Measurements from ENCODE around the gene ERC1.

The ERC1 gene

DNA sequence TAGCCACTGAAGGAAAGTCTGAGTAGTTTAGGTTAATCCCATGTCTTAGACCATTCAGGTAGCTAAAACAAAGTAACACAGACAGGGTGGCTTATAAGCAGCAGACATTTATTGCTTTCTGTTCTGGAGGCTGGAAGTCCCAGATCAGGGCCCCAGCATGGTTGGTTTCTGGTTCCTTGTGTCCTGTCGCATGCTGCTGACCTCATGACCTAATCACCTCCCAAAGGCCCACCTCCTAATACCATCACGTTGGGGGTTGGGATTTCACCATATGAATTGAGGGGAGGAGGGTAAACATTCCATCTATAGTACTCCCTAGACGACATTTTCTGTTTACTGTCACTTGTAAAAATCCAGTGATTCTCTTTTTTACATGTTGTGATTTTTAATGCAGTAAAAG is 454.8 kb downstream of the ERC1 start:
- no peak for DNase-seq (ENCODE audit: low spot score)

DNA sequence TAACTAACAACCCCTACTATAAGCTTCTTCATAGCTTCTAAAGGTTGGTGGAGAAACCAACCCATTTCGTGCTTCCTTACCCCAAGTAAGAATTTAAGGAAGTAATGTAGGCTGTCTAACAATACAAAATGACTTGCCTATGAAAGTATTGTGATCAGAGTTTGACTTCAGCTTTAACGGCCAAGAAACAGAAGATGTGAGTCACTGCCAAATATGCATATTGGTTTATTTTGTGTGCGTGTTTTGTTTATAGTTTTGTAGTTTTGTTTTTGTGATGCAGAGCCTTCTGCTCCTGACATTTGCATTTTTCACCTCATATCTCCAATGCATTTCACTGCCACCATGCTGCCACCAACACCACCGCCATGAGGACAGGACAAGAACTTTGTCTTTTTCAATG is 457.3 kb downstream of the ERC1 start:
- DNase-seq (ENCODE audit: low spot score) = no peak

DNA sequence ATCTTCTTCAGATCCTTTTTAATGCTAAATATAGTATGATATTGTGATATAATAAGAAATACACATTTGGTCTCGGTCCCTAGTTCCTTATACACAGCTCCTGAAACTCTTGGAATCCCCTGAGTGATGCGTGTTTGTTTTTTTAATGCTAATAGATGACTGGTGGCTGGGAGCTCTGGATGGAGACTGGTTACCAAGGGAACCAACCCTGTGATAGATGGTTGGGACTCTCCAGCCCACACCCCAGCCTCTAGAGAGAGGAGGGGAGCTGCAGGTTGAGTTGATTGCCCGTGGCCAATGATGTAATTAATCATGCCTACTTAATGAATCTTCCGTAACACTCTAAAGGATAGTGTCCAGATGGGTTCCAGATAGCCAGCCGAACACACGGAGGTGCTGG is 462.8 kb downstream of the ERC1 start:
- no peak for DNase-seq (ENCODE audit: low spot score)

DNA sequence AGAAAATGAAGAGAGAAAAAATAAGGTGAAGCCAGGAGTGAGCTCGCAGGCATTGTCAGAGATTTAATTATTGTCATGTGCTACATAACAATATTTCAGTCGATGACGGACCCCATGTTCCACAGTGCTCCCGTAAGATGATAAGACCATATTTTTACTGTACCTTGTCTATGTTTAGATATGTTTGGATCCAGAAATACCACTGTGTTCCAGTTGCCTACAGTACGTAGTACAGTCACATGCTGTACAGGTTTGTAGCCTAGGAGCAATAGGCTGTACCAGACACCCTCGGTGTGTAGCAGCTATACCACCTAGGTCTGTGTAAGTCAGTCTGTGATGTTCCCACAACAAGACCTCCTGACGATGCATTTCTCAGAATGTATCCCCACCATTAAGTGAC is 465.9 kb downstream of the ERC1 start:
- DNase-seq (ENCODE audit: low spot score) = no peak

DNA sequence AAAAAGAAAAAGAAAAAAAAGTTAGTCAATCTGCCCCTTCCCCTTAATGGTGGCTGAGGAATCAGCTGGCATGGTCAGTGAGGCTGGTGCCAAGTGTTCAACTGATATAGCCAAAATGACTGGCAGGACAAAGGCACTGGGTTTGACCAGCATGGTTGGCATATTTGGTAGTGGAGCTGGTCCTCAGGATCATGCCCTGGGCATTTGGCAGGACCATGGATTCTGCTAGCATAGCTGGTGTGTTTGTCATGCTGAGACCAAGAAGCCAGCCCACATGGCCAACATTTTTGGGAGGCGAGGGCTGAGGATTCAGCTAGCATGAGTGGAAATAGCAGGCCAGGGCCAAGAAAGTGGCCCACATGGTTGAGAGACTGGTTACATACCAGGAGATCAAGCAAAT is 466.9 kb downstream of the ERC1 start:
- no peak for DNase-seq (ENCODE audit: low spot score)

DNA sequence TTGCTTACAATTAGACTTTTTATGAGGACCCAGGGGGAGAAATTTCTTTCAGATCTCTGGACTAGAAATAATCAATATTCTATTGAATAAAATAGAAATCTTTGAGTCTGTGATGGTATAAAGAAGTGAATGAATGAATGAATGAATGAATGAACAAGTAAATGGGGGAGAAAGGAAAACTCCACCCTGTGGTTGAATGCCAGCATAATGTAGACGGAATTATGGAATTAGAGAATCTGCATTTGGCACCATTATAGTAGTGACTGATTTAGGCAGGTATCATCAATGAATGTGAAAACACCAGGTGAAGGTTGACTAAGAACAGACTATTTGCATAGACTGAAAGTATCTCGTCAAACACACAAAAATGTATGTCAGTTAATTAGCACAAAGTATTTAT is 468.3 kb downstream of the ERC1 start:
- no peak for DNase-seq (ENCODE audit: low spot score)

DNA sequence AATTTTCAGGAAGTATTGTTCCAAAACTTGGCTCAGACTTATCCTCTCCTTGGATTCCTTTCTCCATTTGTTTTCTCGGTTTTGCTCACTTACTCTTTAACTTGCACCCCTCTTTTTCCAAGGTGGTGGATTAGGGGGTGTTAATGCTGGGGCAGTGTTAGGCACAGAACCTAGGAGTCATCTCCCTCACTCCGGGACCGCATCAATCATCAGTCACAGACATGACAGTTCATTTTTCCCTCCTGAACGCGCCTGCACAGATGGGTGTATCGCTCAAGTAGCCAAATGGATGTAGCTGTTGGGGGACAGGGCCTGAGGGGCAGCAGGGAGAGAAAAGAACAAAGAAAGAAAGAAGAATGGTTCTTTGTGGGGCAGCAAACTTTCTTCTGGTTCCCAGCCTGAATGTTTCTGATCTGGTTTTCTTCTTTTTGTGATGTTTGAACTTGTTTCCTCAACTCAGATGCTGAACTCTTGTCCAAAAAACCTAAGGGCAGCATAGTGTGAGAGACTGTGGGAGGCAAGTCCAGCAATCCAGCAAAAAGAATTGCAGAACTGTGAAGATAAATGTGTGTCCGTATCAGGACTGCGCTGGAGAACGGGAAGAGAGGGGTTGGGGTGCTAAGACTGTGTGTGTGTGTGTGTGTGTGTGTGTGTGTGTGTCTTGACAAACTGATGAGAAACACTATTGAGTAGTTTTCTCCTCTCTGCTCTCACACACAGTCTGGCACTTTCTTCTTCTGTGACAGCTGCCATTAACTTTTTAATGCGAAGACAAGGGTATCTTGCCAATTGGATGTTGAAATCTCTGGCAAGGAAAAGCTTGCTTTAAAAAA is 472.3 kb downstream of the ERC1 start:
- no peak for DNase-seq (ENCODE audit: low spot score)

DNA sequence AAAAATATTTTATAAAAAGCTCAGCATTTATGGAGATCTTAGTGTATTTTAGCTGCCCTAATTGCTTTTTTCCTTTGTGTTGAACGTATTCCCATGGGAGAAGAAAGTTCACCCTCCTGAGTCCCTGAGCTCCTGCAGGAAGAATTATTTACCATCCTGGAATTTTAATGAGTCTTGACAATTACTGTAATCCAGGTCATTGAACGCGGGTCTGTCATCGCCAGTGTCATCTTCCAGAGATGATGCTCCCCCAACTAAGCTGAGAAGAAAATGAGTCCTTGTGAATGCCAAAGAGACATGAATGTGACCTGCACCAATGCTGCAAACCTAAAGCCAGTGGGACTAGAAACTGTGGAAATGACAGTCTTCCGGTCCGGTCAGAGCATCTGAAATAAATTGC is 473.9 kb downstream of the ERC1 start:
- DNase-seq (ENCODE audit: low spot score) = no peak

DNA sequence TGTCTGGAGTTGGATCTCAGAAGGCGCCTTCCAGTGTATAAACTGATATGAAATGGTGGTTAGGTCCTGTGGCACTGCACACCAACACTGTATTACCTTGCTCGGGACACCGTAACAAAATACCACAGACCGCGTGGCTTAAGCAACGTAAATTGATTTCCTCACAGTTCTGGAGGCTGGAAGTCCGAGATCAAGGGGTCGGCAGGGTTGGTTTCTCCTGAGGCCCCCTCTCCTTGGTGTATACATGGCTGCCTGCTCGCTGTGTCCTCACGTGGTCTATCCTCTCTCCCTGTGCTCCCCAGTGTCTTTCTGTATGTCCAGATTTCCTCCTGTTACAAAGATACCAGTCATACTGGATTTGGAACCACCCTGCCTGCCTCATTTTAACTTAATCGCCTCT is 475.0 kb downstream of the ERC1 start:
- DNase-seq (ENCODE audit: low spot score) = no peak

DNA sequence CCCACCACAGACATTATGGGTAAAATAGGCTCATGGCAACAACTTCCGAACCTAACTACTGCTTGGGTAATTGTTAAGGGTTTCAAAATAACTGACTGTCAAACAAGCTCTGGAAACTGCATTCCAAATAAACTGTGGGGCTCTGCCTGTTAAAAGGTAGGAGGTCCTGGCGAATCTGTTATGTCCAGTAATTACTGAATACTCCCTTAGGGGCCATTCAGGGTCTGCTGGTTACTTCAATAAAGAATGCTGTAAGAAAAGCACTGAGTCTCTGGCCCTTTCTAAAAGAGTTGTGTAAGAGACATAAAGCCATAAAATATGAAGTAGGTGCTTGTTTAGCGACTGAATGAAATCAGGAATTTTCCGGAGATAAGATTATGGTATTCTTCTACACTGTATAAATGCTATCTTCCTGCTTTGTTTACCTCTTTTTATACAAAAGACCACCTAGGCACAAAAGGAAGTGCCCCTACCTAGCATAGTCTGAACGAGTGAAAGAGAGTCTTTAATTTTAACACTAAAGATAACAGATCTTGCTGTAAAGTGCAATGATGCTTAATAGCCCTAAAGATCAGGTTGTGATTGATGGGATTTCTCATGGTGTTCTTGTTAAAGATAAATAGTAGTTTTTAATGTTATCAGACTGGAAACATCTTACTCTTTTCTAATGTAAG is 475.6 kb downstream of the ERC1 start:
- no peak for DNase-seq (ENCODE audit: low spot score)

DNA sequence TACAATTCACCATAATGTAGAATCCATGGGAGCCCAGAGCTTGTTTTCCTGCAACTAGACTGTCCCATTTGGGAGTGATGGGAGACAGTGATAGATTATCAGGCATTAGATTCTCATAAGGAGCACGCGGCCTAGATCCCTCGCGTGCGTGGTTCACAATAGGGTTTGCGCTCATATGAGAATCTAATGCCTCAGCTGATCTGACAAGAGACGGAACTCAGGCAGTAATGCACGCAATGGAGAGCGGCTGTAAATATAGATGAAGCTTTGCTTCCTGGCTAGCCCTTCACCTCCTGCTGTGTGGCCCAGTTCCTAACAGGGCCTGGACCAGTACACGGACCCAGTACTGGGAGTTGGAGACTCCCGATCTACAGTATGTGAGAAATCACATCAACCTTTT is 476.7 kb downstream of the ERC1 start:
- no peak for DNase-seq (ENCODE audit: low spot score)

DNA sequence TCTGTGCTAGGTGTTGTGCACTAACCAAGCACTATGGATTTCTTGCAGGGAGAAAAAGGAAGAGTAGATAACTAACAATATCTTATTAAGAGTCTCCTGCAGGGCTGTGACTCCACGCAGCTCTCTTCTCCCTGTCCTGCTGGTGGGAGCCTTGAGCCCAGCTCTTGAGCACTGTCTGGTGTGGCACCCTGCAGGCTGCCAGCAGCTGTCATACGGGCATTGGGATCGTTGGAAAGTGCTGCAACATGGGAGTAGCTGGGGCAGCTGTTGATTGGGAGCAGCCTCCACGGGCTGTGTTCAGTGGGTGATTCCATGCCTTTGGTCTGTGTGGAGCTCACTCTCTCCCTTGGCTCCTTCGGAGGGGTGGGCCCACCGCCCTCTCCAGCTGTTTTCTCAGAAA is 478.0 kb downstream of the ERC1 start:
- no peak for DNase-seq (ENCODE audit: low spot score)

DNA sequence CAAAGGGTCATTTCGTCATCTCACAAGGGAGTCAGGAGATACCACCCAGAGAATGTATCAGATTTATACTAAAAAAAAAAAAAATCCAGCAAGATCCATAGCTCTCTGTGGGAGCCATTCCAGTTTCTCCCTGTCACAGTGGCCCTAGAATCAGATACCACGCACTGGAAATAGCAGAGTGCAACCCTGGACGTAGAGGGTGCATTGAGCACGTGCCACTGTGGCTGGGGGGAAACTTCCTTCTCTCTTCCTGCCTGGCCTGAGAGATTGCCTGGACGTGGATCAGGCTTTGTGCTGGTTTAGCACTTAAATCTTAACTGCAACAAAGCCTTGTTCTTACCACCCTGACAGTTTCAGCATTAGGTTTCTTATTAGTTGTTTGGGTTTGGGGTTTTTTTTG is 479.0 kb downstream of the ERC1 start:
- no peak for DNase-seq (ENCODE audit: low spot score)

DNA sequence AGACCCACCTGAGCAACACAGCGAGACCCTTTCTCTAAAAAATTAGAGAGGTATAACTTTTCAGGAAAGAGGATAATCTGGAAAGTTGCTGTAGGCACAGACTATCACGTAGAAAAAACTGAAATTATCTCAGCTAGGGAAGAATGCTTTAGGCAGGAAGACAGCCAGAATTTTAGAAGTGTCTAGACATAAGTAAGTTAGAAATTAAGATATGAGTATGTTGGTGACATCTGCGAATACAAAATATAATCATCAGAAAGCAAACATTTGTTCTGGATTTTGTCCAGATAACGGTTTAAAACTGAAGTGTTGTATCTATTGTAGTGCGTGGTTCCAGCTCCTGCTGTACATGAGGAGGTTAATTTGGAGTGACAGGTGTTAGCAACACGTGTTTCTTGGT is 480.2 kb downstream of the ERC1 start:
- no peak for DNase-seq (ENCODE audit: low spot score)

DNA sequence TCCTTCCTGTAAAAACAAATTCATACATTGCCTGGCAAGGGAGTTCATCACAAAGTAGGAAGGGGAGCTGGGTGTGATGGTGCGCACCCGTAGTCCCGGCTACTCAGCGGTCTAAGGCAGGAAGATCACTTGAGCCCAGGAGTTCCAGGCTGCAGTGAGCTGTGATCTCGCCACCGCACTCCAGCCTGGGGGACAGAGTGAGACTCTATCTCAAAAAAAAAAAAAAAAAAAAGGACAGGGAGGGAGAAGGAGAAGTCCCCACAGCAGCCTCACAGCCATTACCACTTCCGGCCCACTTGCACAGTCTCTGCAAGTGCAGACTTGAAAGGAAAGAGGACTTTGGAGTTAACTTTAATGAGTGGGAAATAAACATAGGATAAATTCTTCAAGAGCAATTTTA is 482.4 kb downstream of the ERC1 start:
- no peak for DNase-seq (ENCODE audit: low spot score)

DNA sequence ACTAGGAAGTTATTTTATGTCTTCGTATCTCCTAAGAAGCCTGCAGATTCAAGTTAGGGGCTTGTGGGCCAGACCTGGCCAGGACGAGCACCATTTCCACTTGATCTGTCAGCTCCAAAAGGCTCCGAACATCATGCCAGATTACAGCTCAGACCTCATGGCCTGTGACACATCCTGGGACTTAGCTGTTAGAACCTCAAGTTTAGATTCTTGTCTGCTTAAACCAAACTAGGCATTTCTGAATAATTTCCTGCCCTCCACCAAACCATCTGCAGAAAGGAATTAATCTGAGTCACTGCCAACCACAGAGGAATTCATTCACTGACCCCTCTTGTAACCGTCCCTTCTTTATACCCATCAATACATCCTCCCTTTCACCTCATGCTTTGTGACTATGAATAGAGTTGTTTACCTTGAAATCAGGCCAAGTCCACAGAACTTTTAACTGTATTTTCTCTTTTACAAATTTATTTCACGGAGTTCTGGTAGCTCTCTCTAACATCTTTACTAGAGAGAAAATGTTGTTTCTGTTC is 483.1 kb downstream of the ERC1 start:
- DNase-seq (ENCODE audit: low spot score) = peak; percentile 92

DNA sequence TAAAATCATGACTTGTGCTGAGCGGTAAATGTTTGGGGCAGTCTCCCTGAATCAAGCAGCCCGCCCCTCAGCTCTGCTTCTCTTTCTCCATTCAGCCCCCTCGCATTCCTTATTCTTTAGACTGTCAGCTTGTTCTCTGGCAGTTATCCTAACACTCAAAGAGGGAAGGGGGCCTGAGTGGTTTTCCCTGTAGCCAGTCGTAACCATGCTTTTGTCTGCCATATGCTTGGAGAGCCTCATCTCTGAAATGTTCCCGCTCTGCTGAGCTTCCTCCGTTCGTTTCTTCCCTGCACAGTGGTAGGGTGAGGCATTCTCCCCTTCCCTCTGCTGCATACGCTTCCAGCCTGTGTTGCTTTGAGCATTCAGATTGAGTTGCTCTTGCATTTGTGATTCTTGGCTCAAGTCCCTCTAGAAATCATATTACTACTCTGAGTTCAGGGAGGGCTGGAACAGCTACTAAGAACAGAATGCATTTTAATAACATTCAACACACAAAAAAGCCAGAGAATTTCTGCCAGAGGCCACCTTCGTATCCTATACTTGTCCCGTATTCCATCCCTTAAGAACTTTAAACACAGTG is 483.6 kb downstream of the ERC1 start:
- DNase-seq (ENCODE audit: low spot score) = peak; percentile 7

DNA sequence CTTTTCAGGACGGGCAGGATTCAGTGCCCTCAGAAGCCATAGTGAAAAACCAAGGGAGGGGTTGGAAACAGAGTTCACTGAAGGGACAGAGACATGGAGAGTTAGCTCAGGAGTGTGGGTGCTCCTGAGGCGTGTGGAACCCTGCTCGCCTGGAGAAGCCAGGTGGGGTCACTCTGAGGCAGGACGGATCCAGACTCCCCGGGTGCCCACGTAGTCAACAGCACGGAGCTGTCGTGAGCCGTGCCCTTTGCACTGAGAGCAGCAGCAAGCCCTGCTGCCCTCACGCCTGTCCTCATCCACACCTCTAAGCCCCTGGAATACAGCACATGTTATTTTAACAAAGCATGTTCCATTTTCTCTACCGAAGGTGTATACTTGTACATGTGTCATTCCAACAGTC is 488.6 kb downstream of the ERC1 start:
- DNase-seq (ENCODE audit: low spot score) = no peak

DNA sequence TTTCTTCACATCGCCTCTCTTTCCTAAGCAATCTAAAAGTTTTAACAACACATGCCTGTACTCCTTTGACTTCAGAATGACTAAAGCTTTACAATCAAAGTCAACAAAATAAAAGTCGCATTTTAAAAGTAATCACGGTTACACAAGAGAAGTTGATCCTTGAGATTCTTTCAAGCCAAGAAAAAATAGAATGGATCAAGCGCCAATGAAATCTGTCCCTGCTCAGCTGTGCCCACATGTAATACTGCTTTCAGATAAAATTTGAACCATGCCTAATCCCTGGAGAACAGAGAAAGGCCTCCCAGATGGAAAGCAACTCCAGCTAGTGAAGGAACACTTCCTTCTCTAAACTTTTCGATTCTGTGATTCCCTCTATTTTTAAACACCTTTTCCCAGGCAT is 490.3 kb downstream of the ERC1 start:
- no peak for DNase-seq (ENCODE audit: low spot score)

DNA sequence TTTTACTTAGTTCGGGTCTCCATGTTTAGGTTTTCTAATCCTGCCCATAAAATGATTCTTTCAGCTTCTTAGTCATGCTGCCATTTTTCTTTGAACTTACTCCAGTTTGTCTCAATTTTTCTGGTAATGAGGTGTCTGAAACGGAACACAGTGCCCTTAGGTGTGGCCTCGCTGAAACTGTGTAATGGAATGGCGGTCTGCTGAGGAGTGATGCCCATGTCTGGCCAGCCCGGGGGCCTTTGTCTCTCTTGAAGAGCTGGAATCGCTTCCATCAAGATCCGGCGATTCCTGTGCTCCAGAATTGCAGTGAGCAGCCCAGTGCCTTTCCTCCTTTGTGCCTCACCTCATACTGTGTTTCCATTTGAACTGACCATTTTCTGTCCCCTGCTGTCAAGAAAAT is 490.9 kb downstream of the ERC1 start:
- DNase-seq (ENCODE audit: low spot score) = no peak

DNA sequence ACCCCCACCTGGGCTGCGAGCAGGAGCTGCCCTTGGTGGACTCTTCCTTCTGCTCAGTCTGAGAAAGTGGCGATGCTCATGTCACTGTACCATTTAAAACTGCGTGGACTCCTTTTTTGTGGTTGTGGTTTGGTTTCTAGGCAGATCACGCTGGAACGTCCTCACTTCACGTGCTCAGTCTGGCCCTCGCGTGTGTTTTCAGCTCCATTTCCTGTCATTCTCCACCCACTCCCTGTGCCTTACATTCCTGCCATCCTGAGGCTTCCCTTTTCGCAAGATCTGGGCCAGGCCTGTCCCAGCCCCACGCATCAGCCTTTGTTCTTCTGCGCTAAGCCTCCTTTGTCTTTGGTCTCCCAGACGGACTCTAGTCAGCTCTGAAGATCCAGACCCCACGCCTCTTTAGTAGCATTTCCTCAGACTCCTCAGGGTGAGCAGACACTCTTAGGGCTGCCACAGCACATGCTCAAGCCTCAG is 497.9 kb downstream of the ERC1 start:
- no peak for DNase-seq (ENCODE audit: low spot score)

DNA sequence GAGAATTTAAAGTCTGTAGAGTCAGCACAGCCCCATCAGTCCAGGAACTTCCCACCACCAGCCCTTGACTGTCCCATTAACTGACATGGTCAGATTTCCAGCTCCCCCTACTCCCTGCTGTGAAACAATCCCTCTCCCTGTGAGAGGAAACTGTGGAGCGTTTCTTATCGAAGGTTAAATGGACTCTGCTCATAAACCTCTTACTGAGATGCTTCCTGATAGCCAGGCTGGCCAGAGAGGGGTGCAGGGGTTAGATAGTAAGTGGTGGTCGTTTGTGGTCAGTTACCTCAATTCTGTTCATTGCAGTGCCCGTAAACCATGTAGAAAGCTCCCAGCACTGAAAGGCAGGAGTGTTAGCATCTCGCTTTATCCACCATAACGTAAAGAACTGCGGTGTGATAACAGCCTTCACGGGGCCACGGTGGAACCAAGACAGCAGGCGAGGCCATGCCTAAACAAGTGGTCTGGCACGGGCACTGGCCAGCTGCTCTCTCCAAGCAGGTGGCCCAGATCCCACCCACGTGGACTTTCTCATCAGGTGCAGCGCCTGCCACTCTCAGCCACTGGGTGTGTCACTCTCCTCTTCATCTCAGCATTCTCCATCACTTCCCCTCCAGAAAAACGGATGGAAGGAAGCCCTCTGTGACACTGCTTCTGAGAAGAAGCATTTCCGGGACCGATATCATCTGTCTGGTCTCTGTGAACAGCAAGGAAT is 501.1 kb downstream of the ERC1 start:
- DNase-seq (ENCODE audit: low spot score) = no peak

Measured in kidney capillary endothelial cell (primary cell).